Measurements from ENCODE around the gene CHST7.

Gene CHST7

GRCh38 chrX:46573892-46574773, 568 bp downstream of the CHST7 start:
- peak; percentile 26 for DNase-seq

DNA sequence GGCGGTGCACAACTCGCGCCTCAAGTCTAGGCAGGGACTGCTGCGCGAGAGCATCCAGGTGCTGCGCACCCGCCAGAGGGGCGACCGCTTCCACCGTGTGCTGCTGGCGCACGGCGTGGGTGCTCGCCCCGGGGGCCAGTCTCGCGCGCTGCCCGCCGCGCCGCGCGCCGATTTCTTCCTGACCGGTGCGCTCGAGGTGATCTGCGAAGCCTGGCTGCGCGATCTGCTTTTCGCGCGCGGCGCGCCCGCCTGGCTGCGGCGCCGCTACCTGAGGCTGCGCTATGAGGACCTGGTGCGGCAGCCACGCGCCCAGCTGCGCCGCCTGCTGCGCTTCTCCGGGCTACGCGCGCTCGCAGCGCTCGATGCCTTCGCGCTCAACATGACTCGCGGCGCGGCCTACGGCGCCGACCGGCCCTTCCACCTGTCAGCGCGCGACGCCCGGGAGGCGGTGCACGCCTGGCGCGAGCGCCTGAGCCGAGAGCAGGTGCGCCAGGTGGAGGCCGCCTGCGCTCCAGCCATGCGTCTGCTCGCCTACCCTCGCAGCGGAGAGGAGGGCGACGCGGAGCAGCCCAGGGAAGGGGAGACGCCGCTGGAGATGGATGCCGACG, 1.3 kb downstream of the CHST7 start:
- DNase-seq: peak; percentile 47

DNA sequence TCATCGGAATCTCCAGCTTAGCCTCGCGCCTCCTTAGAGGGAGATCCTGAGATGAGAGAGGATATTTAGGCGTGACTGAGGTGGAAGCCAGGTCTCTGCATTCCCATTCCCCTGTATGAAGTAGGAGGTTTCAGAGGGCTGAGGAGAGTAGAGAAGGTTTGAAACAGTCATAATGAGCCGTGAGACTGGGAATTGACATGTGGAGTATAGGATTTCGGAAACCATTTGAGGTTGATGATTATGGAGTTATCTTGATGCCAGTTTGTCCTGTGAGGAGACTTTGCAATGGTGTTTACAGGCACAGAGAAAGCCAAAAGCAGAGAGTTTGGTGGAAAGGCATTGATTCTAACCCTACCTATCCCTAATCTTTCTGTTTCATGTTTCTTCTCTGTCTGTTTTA, 2.0 kb downstream of the CHST7 start:
- no peak for DNase-seq

DNA sequence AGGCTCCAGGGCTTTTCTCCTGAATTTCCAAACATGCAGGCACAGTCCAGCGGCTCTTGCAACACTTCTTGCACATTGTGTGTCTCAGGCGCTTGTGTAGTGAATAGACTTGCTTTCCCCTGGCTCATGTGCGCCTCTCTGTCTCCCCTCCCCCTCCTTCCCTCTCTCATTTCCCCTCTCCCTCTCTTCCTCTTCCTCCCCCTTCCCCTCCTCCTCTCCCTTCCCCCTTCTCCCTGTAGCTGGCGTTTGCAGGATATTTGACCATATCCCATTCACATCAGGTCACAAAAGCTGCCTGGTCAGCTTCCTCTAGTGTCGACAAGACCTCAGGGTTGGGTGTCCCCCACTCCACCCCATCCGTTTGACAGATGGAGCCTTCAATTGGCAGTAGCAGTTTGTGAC, 2.4 kb downstream of the CHST7 start:
- no peak for DNase-seq

- no peak for DNase-seq
Observed at GRCh38 chrX:46576458-46576857, 2.9 kb downstream of the CHST7 start.

- no peak for DNase-seq
Observed at GRCh38 chrX:46577221-46578005, 3.8 kb downstream of the CHST7 start.

- DNase-seq: no peak
Observed at GRCh38 chrX:46579250-46579649, 5.7 kb downstream of the CHST7 start.

- DNase-seq: no peak
Observed at GRCh38 chrX:46580613-46581012, 7.0 kb downstream of the CHST7 start.

GRCh38 chrX:46582325-46582724, 8.8 kb downstream of the CHST7 start:
- no peak for DNase-seq

DNA sequence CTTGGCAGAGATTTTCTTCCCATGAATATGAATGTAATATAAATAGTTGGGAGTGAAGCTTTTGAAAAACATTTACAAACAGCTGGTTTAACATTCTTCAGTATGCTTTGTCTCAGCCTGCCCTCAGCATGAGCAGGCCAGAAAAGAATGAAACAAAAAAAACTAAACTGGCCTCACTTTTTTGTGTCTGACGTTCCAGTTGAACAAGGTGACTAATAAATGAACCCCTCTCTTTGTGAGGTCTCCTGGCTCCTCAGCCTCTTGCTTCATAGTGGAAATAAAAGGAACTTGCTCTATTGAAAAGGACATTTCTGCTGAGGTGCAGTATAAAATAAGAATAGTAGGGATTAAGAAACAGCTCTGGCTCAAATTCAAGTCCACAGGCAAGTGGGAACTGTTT, 9.4 kb downstream of the CHST7 start:
- DNase-seq: no peak

GRCh38 chrX:46584736-46585135, 11.2 kb downstream of the CHST7 start:
- no peak for DNase-seq

DNA sequence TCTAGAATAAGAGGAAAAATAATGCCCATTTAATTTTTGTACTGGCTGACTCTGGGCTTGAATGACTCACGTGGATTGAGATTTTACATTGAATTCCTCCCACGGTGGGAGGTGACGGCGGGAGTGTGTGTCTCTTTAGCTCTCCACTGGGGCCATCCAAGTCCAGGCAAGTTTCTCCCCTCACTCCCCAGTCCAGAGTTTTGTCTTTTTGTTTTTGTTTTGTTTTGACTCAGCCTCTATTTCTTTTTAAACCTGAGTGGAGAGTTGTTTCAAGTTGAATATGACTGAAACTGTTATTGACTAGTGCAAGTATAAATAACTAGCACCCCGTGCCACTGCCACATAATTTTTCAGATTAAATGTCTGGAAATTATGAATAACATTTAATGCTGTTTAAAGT, 13.6 kb downstream of the CHST7 start:
- no peak for DNase-seq

DNA sequence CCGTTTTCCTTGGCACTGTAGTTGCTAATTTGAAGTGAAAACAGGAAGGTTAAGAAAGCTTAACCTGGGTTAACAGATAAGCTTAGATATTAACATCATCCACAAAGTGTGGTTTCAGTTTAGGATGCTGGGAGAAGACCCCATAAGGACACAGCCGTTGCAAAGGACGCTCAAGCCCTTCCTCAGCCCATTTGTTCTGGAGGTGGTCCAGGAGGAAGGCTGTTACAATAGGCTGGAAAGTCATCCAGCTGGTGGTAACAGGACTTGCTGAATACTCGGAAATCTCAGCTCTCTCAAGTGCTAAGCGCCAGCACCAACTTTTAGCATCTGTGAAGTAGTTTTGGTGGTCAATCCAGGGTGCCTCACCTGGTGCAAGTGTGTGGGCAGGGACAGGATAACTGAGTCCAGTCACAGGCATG, 14.2 kb downstream of the CHST7 start:
- no peak for DNase-seq

GRCh38 chrX:46588263-46588662, 14.7 kb downstream of the CHST7 start:
- DNase-seq: no peak

DNA sequence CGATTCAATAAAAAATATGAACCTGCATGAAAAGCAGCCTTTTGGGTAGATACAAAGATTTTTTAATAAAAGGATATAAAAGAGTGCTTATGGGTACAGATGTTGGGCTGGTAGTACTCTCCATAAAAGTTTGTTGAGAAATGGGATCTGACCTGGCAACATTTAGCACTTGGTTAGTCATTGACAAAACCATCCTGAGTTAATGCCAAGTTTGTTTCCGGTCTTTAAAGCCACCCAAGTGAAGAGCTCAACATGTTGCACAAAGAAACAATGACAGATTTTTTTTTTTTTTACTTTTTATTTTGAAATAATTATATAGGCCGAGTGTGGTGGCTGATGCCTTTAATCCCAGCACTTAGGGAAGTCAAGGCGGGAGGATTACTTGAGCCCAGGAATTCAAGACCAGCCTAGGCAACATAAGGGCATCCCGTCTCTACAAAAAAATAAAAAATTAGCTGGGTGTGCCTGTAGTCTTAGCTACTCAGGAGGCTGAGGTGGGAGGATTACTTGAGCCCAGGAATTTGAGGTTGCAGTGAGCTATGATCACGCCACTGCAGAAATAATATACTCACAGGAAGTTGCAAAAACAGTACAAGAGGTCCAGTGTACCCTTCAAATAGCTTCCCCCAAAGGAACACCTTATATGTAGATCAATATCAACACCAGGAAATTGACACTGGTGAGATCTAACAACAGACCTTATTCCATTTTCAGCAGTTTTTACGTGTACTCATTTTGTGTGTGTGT, 16.6 kb downstream of the CHST7 start:
- DNase-seq: no peak

GRCh38 chrX:46595084-46595483, 21.5 kb downstream of the CHST7 start:
- no peak for DNase-seq

DNA sequence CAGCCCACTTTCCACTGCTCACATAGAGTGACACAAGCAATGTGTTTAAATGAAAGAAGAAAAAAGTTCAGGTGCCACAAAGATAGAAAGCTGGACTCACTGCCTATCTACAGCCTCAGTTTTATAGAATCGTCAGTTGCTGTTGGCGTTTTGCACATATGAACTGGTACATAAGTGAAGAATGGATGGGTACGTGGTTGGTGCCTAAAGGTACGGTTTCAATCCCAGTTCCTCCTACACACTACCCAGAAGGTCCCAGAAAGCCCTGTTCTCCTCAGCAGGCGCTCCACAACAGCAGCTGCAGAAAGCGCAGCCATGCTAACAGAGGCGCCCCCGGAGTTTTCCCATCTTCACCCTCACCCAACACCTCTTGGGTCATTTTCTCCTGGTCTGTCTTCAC, 23.6 kb downstream of the CHST7 start:
- no peak for DNase-seq

GRCh38 chrX:46597771-46598170, 24.2 kb downstream of the CHST7 start:
- DNase-seq: no peak

DNA sequence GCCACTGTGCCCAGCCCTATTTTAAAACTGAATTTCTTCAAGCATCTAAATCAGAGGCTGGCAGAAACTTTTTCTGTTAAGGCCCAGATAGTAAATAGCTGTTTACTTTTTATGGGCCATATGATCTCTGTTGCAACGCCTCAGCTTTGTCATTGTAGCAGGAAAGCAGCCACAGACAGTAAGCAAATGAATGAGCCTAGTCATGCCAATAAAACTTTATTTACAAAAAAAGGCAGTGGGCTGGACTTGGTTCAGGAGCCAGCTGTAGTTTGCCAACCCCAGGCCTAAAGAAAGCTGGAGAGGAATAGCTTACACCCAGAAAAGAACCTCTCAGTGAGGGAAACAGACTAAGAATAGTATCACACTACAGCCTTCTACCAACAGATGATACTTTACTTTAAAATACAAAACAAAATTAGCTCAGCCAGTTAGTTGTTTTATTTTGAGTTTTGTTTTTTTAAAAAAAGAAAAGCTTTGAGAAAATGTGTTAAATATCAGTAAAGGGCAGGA, 25.5 kb downstream of the CHST7 start:
- no peak for DNase-seq

DNA sequence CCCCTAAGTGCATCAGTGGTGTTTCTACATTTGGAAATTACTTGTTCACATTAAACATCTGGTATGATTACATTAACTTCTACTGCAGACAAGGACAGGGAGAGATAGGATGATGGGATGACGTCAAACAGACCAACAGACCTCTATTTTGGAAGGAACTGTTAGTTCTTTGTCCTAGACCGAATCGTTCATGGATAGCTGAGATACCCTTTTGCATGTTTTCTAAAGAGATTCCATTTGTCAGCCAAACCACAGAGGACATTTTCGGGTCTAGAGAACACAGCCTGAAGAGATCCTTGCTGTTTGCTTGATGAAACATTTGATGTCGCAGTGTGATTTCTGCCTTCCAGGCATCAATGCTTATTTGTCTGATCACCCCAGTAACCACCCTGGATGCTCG, 27.7 kb downstream of the CHST7 start:
- DNase-seq: no peak

DNA sequence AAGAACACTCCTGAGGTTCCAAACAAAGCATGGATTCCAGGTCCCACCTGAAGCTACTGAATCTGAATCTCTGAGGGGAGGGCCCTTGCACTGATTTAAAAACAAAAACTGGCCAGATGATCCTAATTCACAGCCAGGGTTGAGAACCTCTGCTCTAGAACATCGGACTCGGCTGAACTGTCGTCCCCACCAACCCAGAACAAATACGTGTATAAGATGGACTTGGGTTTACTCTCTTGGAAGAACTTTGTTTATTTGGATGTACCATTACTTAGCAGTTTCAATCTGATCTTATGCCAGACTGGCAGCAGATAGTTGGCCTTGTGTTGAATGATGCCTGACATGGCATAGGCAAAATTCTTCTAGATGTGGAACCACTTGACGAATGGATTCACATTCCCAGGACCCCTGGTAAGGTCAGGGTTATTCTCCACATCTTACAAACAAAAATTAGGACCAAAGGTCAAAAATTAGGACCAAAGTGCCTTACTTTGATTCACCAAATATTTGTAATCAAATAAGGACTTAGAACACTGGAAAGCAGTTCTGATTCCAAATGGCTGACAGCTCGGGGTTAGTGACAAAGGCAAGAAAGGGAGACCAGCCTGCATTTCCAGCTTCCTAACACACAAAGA, 29.0 kb downstream of the CHST7 start:
- DNase-seq: no peak

- DNase-seq: no peak
Observed at GRCh38 chrX:46607916-46608315, 34.4 kb downstream of the CHST7 start.
